Measurements from ENCODE around the gene ORAI3.

The ORAI3 gene

DNA sequence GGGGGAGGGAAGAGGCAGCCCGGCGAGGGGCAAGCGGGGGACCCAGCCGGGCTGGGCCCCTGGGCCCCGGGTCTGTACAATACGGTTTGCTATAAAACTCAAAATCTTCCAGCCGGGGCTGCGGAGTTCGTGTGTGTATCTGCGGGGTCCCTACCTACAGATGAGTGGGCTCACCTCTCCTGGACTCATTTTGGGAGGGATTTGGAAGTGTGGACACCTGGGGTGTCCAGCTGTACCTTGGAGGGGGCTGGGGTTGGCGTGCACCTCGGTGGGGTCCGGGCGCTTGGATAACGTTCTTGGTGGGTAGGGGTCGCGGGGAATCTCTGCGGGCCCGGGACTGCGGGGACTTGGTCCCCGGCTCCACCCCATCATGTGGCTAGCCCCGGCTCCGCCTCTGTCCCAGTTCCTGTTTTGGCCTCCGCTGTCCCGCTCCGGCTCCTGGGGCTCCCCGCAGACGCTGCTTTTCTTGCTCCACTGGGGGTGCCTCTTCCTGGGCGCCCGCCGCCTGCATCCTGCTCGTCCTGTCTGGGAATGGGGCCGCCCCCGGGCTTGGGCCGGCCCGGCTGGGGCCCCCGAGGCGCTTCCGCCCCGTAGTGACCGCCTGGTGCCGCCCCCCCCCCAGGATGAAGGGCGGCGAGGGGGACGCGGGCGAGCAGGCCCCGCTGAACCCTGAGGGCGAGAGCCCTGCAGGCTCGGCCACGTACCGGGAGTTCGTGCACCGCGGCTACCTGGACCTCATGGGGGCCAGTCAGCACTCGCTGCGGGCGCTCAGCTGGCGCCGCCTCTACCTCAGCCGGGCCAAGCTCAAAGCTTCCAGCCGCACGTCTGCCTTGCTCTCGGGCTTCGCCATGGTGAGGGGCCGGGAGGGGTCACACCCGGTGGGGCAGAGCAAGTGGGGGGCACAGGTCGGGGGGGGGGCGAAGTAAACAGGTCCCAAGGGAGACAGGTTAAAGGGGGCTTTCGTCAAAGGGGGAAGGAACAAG, at the start of gene ORAI3:
ORAI3 (plus strand) TSS at position 402 of the 983 bp plus-strand sequence; CDS start at position 624, 222 bp downstream.
- DNase-seq: no peak

DNA sequence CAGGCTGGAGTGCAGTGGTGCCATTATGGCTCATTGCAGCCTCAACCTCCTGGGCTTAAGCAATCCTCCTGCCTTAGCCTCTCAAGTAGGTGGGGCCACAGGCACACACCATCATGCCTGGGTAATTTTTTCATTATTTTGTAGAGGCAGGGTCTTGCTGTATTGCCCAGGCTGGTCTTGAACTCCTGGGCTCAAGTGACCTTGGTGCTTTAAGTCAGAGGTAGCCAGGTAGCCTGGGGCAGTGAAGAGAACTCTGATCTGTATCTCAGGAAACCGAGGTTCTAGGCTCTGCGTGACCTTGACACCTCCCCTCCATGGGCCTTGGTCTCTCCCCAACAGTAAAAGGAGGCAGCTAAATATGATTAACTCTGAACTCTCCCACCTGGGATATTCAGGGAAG, 49.1 kb upstream of the ORAI3 start:
- no peak for DNase-seq

DNA sequence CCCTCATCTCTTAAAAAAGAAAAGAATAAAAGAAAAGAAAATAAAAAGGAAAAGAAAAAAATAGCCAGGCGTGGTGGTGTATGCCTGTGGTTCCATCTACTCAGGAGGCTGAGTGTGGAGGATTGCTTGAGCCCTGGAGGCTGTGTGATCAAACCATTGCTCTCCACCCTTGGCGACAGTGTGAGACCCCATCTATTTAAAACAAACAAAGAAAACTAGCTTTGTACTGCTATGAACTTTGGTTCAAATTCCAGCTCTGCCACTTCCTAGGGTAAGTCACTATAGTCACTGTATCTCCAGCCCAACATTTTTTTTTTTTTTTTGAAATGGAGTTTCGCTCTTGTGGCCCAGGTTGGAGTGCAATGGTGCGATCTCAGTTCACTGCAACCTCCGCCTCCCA, 48.3 kb upstream of the ORAI3 start:
- no peak for DNase-seq

DNA sequence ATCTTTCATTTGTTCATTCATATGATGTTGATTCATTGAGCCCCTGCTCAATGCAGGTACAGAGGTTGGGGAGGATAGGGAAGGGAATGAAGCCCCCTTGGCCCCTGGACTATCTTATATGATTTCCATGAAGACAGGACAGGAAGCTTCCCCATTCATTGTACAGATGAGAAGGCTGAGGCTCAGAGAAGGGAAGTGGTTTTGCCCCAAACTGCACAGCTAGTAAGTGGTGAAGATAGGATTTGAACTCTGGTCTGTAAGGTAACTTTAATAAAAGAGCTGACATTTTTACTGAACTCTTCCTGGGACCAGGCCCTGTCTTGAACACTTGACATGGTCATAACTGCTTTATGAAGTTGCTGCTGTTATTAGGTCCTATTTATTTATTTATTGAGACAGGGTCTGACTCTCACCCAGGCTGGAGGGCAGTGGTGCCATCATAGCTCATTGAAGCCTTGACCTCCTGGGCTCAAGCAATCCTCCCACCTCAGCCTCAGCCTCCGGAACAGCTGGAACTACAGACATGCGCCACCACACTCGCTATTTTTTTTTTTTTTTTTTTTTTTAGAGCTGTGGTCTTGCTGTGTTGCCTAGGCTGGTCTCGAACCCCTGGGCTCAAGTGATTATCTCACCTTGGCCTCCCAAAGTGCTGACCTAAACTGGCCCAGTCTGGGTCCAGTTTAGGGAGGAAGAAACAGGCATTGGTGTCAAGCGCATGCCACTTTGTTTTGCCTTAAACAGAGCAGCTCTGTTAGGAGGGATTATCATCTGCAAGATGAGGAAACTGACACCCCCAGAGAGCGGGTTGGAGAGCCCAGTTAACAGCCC, 47.5 kb upstream of the ORAI3 start:
- DNase-seq: no peak

DNA sequence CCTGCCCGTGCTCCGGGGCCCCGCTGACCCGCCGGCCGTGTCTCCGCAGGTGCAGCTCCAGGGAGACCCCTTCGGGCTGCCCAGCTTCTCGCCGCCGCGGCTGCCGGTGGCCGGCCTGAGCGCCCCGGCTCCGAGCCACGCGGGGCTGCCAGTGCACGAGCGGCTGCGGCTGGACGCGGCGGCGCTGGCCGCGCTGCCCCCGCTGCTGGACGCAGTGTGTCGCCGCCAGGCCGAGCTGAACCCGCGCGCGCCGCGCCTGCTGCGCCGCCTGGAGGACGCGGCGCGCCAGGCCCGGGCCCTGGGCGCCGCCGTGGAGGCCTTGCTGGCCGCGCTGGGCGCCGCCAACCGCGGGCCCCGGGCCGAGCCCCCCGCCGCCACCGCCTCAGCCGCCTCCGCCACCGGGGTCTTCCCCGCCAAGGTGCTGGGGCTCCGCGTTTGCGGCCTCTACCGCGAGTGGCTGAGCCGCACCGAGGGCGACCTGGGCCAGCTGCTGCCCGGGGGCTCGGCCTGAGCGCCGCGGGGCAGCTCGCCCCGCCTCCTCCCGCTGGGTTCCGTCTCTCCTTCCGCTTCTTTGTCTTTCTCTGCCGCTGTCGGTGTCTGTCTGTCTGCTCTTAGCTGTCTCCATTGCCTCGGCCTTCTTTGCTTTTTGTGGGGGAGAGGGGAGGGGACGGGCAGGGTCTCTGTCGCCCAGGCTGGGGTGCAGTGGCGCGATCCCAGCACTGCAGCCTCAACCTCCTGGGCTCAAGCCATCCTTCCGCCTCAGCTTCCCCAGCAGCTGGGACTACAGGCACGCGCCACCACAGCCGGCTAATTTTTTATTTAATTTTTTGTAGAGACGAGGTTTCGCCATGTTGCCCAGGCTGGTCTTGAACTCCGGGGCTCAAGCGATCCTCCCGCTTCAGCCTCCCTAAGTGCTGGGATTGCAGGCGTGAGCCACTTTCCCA, 46.6 kb upstream of the ORAI3 start:
- peak; percentile 42 for DNase-seq

DNA sequence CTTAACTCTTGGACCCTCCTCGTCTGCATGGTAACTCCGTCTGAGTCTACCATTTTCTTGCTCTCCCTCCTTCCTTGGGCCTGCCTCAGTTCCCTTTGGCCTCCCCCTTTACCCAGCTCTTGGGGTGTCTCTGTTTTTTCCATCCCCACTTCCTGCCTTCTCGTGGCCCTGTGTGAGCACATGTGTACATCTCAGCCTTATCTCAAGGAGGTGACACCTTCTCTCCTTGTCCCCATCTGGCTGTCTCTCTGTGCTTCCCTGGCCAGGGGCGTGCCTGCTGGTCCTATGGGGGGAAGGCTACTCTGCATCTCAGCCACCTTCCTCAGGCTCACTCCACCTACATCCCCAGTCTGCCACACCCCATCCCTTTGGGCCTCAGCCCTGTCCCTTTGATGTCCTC, 45.9 kb upstream of the ORAI3 start:
- DNase-seq: no peak

DNA sequence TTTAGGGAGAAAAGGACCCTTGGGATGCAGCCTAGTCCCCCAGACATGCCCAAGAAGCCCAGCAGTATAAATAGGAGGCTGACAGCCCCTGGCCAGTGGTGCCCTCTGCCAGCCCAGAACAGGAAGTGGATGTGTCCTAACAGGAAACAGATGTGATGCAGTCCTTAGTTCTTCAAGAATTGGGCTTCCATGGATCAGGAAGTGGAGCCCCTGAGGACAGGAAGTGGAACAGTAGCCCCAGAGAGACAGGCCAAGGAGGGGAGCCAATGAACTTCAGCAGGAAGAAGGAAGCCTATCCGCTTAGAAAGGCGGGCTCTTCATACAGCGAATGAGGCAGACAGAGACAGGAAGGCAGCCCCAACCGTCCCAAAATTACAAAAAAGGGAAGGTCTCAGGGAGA, 45.3 kb upstream of the ORAI3 start:
- no peak for DNase-seq

DNA sequence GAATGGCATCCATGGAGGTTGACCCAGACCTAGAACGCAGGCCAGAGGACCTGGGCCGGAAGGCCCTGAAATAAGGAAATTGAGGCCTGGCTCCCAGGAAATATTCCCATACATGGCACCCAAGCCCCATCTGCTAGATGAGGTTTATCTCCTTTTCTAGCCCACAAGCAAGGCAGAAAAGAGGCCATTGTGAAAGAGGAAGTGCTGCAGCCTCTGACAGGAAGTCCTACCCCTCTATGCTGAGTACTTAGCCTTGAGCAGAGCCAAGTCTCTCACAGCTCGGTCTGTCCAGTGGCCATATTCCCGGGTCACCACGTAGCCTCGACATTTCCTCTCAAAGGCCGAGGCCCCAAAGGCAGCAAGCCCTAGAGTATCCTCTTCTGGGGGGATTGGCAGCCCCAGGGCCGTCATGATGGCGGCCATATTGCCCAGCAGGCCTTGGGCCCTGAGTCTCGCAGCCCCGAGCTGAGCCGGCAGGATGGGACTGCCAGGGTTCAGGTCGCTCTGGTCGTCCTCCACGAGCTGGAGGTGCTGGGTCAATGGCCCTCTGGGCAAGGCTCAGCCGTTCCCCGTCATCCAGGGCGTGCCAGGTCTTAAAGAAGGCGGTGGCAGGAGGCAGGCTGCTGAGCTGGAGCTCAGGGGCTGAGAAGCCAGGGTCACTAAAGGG, 44.6 kb upstream of the ORAI3 start:
- DNase-seq: no peak

DNA sequence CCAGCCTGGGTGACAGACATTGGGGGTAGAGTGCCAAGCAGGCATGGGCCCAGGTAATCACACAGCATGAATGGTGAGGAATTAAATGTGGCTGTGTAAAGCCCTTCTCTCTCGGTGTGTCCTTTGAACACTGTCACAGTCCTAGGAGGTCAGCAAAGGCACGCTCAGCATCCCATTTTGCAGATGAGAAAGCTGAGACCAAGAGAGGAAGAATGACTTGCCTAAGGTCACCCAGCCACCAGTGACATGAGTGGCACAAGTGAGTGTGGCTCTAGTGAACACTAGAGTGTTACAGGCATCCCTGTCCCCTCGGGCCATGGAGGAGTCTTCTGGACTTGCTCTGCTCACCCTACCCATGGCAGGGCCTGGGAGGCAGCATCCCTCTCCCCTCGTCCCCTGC, 41.8 kb upstream of the ORAI3 start:
- DNase-seq: no peak

DNA sequence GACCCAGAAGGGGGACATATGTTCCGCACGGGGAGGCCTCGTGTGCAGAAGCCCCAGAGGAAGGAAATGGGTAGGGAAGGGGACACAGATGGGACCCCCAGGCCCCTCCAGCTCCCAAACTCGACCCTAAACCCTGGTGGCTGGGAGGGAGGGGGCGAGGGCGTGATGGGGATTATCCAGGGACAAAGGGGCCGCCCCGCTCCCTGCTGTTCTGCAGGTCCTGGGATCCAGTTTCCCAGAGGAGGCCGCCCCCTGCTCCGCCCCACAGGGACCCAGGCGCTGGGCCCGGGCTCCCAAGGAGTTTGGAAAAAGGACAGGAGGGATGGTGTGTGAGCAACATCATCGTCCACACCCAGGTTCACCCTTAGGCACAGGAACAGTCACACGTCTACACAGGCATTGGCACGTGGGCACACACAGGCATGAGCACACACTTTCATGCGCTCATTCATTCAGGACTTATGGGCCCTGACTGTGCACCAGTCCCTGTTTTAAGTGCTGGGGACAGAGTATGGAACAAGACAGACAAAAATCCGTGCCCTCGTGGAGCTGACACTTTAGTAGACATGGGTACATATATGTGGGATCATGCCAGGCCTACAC, 38.3 kb upstream of the ORAI3 start:
- DNase-seq: no peak

DNA sequence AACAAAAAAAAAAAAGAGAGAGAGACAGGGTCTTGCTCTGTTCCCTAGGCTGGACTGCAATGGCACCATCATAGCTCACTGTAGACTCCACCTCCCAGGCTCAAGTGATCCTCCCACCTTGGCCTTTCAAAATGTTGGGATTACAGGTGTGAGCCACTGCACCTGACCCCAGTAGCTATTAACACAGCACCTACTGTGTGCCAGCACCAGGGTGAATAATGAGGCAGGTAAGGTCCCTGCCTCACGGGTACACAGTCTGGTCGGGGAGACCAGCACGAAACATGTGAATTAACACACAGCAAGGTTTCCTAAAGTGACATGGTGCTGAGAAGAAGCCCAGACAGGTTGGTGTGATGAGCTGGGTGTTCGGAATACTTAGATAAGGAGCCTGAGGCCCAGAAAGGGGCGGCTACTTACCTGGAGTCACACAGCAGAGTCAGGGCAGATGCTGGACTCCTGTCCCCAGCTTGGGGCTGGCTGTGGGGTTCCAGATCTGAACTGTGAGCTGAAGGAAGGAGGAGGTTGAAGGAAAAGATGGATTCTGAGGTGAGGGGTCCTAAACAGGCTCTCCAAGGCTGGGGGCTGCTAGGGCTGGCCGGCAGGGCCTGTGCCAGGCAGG, 36.0 kb upstream of the ORAI3 start:
- no peak for DNase-seq

DNA sequence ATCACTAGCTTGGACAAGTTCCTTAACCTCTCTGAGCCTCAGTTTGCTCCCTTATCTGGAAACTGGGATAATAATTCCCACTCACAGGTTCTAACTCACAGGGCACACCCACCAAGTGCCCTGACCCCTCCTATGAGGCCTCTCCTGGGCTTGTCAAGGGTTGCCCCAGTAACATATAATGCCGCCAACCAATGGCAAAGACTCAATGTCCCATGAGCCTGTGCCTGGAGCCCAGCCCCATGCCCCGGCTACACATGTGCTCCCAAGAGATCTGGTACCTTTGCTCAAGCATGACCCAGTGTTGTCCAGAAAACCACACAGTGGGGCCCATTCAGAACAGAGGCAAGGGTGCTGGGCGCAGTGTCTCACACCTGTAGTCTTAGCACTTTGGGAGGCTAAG, 34.0 kb upstream of the ORAI3 start:
- no peak for DNase-seq

DNA sequence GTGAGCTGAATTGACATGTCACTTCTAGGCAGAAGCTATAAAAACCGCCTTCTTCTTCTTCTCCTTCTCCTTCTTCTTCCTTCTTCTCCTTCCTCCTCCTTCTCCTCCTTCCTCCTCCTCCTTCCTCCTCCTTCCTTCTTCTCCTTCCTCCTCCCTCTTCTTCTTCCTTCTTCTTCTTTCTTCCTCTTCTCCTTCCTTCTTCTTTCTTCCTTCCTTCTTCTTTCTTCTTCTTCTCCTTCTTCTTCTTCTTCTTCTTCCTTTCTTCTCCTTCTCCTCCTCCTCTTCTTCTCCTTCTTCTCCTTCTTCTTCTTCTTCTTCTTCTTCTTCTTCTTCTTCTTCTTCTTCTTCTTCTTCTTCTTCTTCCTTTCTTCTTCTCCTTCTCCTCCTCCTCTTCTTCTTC, 30.3 kb upstream of the ORAI3 start:
- no peak for DNase-seq

DNA sequence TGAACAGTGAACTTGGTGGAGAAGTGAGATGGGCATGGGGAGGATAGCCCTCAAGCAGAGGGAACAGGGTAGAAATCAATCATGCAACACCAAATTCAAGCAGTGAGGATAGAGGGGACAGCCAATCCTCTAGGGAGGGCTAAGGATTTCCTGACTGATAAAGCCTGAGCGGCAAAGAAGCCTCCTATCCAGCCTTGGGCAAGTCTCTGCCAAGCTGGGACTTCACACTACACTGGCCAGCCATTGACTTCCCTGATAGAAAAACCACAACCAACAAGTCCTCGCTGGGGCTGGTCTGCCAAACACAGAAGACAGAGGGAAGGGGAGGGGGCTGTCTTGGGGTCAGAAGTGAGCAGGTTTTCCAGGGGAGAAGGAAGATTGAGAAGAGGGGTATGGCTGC, 28.0 kb upstream of the ORAI3 start:
- DNase-seq: no peak

DNA sequence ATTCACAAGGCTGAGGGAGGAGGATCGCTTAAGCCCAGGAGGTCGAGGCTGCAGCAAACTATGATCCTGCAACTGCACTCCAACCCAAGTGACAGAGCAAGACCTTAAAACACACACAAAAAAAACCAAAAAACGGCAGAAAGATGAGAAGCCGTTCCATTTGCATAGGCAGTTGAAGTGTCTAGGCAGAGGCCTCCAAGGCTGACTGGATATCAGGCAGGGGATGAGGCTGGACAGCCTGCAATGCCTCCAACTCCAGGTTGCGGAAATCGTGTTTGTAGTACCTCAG, 27.5 kb upstream of the ORAI3 start:
- no peak for DNase-seq

DNA sequence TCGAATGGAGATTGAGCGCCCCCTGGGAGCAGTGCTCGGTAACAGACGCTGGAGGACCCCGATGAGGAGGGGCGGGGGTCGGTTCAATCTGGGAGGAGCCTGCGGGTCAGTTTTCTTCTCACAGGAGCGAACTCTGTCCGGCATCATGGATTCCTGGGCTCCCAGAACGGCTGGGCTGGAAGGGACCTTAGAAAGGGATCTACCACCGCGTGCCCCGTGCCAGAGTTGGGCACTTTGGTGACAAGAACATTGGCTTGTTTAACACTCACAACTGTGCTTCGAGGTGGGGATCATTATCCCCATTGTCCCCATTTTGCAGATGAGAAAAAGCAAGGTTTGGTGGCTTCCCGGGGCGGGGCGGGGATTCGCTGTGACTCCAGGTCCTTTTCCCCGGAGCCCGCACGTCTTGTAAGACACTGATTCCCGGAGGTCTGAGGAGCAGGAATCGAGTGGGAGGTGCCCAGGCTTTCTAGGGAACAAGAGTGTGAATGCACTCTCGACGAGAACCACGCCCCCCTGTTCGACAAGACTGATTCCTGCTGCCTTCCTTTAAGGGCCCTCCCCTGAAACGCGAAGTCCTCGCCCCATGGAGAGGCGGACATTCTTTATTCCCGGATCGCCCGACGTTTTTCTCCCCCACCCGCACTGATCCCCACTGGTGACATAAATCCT, 27.0 kb upstream of the ORAI3 start:
- peak; percentile 90 for DNase-seq

DNA sequence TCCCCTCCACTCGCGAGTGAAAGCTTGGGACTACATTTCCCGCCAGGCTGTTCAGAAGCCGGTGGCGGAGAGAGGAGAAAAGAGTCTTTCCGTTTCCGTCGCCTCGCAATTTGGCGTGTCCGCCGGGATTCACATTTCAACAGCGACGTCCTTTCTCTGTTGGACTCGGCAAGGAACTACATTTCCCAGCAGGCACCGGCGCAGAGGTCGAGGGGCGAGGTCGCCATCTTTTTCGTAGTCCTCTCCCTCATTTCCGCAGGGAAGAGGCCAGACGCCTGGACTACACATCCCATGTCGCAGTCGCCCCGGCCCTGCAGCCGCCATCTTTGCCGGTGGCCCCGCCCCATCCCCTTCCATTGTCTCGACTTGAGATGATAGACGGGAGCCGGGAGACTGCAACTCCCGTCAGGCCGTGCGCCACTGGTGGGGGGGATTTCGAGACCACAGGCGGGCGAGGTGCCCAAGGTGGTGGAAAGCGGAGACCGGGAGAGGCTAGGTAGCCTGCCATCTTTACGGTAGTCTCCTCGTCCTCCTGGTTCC, 26.4 kb upstream of the ORAI3 start:
- peak; percentile 99 for DNase-seq

DNA sequence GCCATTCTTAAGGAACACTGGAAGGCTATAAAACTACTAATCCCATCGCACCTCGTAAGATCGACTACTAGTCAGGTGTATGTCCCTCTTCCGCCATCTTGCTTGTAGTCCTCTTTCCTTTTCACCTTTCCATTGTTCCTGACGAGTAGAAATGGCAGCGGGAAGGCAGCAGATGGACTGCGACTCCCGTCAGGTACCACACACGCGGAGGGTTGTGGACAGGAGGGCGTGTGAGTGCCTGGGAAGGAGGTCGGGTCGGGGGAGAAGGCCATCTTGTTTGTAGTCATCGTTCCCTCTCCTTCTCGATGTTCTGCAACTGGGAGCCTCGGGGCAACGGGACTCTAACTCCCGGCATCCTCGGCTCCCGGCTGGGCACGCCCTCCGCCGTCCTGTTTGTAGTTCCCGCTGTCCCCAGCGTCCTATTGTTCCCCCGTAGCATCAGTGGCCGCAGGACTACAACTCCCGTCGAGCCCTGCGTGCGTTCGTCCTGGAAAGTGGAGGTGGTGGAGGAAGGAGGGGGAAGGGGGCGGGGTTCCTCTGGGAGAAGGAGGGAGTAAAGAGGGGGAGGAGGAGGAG, 25.8 kb upstream of the ORAI3 start:
- peak; percentile 99 for DNase-seq

DNA sequence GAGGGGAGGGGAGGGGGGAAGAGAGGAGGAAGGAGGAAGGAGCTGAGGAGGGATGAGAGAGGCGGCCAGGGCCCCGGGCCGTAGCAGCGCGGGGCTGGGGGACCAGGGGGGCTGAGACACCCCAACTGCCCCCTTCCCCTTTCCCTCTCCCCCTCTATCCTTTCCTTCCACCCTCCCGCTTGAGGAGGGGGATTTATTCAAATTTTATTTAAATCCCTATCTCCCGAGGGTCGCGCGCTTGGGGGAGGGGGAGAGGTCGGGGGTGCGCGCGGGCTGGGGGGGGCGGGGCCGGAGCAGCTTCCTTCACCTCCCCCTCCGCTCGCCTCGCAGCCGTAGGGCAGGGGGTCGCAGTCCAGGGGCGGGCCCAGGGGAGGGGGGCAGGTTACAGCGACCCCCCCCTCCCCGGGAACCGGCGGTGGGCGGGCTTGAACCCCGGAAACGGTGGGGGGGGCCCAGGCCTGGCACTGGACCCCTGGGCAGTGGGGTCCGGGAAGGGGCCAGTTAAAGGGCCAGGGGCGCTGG, 25.3 kb upstream of the ORAI3 start, which contains the start of gene FBXL19:
FBXL19 (plus strand) TSS at position 19 of the 522 bp plus-strand sequence. CDS start 2,183 bp downstream, outside the sequence.
- no peak for DNase-seq
